BJ (cell line): Measurements from ENCODE around the gene AP1B1. TPM values are rescaled to one million over a fixed set of nuclear protein-coding genes. Genes with fewer than 3 reads are reported as not detected.

Source experiments
- CTCF ChIA-PET: fragments of 350-600 bp; formaldehyde crosslinking; extraction: SDS; loops from one replicate; lab custom pipeline; 2021; ENCODE audit warnings: antibody characterized with exemption, inconsistent platforms; lab: Yijun Ruan, JAX
- POLR2A ChIA-PET: fragments of 300-600 bp; sonication (Branson Sonifier 250); formaldehyde crosslinking; extraction: SDS; loops from one replicate; lab custom pipeline; 2021; ENCODE audit warnings: antibody characterized with exemption; lab: Charles Lee
- DNase-seq: peaks from one replicate; pipeline ENCODE4 v3.0.0-alpha.2; 2011; ENCODE audit warnings: low read depth
- H3K27me3 ChIP-seq: 2 replicates; pipeline ENCODE4 v1.6.0; 2011; ENCODE audit warnings: low read length; ENCODE audit not compliant: control insufficient read depth, insufficient read depth
- H3K36me3 ChIP-seq: 2 replicates; pipeline ENCODE4 v1.5.1; 2011; ENCODE audit warnings: low read length; ENCODE audit not compliant: control insufficient read depth, insufficient read depth
- H3K4me3 ChIP-seq: 2 replicates; pipeline ENCODE4 v1.5.1; 2011; ENCODE audit warnings: low read depth, mild to moderate bottlenecking, control low read depth, low read length
- polyA plus RNA-seq: library from polyadenylated mRNA; depleted of rRNA; stranded (reverse); fragments of >200 nt; gene quantifications from 2 replicates; pipeline ENCODE4 v1.2.3, GENCODE V29; 2011
- TF ChIP-seq, protein P1 (sequence below): IDR thresholded peaks from 2 replicates; pipeline ENCODE4 v1.5.1; 2011; ENCODE audit warnings: low read depth, mild to moderate bottlenecking, control low read depth, inconsistent platforms, low read length, moderate library complexity; ENCODE audit not compliant: insufficient read depth

AP1B1 gene
- polyA plus RNA-seq, 1 experiment, result 75.0 TPM

DNA sequence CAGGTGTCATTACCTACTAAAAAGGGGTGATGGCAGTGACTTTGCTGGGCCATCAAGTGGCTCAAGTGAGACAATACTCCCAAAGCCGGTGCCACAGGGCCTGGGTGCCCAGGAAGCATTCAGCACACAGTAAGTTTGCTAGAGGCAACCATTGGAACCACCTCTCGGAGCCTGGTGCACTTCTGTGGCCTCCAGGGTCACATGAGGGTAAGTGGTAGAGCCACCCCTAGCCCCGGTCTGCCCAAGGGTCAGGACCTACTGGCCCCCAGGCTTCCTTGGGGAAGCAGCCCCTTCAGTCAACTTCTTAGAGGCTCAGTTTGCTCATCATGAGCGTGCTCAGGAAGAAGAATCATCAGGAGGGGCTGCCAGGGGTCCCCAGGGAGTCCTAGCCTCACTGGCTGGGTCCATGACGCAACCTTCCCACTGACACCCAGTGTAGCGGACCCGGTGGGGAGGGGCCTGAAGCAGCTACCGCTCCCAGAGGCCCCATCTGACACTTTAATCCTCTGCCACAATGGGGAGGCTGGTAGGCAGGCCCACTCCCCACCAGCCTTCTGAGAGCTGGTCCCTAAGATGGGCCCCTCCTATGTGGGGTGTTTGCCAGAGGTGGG is 55.4 kb downstream of the AP1B1 start:
- Histone ChIP-seq H3K27me3 (no peaks in the 10 kb centered on the region), H3K4me3 (no peak overlapping the region), H3K36me3 (peaks cover 16% of the 10 kb centered on the region)
- TF ChIP-seq, protein P1, sequence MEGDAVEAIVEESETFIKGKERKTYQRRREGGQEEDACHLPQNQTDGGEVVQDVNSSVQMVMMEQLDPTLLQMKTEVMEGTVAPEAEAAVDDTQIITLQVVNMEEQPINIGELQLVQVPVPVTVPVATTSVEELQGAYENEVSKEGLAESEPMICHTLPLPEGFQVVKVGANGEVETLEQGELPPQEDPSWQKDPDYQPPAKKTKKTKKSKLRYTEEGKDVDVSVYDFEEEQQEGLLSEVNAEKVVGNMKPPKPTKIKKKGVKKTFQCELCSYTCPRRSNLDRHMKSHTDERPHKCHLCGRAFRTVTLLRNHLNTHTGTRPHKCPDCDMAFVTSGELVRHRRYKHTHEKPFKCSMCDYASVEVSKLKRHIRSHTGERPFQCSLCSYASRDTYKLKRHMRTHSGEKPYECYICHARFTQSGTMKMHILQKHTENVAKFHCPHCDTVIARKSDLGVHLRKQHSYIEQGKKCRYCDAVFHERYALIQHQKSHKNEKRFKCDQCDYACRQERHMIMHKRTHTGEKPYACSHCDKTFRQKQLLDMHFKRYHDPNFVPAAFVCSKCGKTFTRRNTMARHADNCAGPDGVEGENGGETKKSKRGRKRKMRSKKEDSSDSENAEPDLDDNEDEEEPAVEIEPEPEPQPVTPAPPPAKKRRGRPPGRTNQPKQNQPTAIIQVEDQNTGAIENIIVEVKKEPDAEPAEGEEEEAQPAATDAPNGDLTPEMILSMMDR, result no peak
- ChIA-PET POLR2A (no interaction called here), CTCF (no interaction called here)
- DNase-seq, result no peak

DNA sequence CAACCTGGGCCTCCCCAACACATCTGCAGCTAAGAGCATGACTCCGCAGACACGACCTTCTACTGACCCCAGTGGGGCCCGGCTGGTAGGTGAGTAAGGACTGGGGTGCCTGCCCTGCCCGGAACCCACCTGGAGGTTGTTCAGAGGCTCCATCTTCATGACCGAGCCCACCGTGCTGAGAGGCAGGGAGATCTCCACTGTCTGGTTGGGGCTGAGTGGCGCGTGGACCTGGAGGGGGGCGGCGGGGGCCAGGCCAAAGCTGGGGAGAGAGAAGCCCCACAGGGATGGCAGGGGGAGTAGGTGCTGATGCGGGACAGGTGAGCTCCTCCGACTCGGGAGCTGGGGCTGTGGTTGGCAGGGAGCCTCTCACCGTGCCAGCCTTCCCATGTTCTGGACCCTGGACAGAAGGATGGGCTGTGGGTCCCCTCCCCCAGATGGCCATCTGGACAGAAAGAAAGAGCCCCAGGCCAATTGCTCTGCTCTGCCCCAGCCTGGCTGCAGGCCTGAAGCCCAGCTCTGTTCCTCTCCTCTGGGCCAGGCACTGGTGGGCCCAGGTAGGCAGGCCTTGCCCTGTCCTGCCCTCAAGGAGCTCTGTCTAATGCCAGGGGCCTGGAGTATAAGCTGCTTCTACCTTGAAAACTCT is 56.6 kb downstream of the AP1B1 start:
- TF ChIP-seq, protein P1, result no peak
- Histone ChIP-seq H3K36me3 (peaks cover 22% of the 10 kb centered on the region), H3K27me3 (no peaks in the 10 kb centered on the region), H3K4me3 (no peak overlapping the region)
- CTCF ChIA-PET, result interaction anchor here (0.8 to 1.1 kb wide), 2 partner anchors 18 to 24 kb away, joined by 3 to 4 read pairs; no protein-coding TSS in a partner anchor
- POLR2A ChIA-PET, result no interaction called here
- no peak for DNase-seq

DNA sequence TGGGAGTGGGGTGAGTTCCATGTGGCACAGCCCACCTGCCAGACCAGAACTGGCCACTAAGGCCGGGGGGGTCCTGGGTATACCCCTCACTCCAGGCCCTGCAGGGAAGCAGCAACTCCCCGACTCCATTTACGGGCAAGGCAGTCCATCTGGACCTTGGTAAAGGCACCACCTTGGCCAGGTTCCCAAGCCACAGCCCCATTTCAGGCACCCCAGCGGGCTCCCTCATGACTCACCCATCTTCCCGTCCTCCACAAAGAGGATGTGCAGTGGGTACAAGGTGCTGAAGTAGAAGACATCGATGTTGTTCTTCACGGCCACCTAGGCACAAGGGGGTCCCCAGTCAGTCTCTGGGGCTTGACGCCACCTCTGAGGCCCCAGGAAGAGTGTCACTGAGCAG is 57.2 kb downstream of the AP1B1 start:
- H3K36me3 ChIP-seq, result peaks cover 23% of the 10 kb centered on the region
- TF ChIP-seq, protein P1, result no peak
- H3K27me3 ChIP-seq, result no peaks in the 10 kb centered on the region
- POLR2A ChIA-PET, result interaction anchor here (0.5 kb wide), 1 partner anchor 49 kb away, joined by 9 read pairs; no protein-coding TSS in a partner anchor
- CTCF ChIA-PET, result interaction anchor here (0.8 to 1.1 kb wide), 2 partner anchors 18 to 24 kb away, joined by 3 to 4 read pairs; no protein-coding TSS in a partner anchor
- DNase-seq, result no peak
- no peak overlapping the region for H3K4me3 ChIP-seq

DNA sequence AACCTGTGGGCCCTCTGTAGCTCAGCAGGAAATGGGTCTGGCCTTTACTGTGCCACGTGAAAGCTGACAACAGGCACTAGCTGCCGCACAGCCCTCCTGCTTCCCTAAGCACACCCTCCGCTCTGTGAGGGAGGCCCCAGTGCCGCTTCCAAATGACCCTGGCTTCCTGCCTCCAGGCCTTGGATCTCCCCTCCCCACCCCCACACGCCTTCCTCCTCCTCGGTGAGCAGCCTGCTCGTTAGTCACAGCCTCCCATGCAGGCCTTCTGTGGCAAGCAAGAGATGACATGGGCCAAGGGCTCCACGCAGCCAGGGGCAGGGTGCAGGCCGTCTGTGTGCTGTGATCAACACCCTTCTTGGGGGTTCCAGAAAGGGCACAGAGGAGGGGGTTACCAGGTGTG is 57.6 kb downstream of the AP1B1 start:
- Histone ChIP-seq H3K27me3 (no peaks in the 10 kb centered on the region), H3K36me3 (peaks cover 21% of the 10 kb centered on the region), H3K4me3 (no peak overlapping the region)
- CTCF ChIA-PET, result no interaction called here
- DNase-seq, result no peak
- POLR2A ChIA-PET, result interaction anchor here (0.5 kb wide), 1 partner anchor 48 kb away, joined by 9 read pairs; no protein-coding TSS in a partner anchor
- TF ChIP-seq, protein P1, result no peak

DNA sequence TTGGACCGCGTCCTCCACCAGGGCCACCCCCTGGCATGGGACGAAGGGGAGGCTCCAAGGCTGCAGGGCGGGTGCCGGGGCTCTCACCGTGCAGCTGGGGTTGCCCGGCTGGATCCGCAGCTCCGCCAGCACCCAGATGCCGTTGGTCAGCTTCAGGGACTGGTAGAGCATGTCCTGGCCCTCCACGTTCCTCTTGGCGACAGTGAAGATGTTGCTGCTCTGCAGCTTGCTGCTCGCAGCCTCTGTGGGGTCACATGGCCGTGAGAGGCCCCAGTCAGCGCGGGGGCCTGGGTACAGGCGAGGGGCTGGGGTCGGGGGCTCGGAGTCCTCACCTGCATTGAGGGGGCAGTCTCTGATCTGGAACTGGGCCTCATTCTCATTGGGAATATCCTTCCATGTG is 58.1 kb downstream of the AP1B1 start:
- DNase-seq, result no peak
- no peaks in the 10 kb centered on the region for H3K27me3 ChIP-seq
- H3K4me3 ChIP-seq, result no peak overlapping the region
- CTCF ChIA-PET, result interaction anchor here (1.2 kb wide), 1 partner anchor 28 kb away, joined by 4 read pairs; no protein-coding TSS in a partner anchor
- TF ChIP-seq, protein P1, result no peak
- H3K36me3 ChIP-seq, result peaks cover 21% of the 10 kb centered on the region
- POLR2A ChIA-PET, result no interaction called here
